HG03558 (cell line): ENCODE data around the gene ZNF488.

Experiments
- ATAC-seq: cut with Tn5 transposase; IDR thresholded peaks from one replicate; pipeline ENCODE4 v1.9.1; 2021; ENCODE audit warnings: moderate number of reproducible peaks; ENCODE audit not compliant: unreplicated experiment; ENCODE audit errors: extremely low read depth

Gene ZNF488

DNA sequence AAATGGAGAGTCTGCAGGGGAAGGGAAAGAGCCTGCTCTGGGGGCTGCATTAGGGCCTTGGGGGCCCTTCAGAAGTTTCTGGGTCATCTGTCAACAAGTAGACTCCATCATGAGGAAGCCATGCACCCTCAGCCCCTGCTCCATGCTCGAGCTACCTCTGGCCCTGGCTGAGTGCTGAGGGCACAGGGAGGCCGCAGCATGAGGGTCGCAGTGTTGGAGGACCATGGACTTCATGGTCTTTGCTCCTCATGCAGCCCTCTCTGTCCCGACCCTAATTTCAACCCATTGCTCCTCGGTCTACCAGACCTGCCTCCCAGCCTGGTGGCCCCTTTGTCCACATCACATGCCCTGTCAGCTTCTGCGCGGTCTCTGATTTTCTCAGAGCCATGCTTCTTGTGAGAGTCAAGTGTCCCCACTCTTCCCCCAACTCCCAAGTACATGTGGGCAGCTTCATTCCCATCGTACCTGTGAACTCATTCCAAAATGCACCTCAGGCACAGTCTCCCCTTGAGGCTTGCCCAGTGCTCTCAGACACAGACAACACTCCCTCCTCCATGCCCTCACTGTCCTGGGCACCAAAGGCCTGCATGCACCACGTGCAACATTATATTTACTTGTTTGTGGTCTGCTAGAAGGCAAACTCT, 14.7 kb downstream of the ZNF488 start:
- no peak for ATAC-seq

DNA sequence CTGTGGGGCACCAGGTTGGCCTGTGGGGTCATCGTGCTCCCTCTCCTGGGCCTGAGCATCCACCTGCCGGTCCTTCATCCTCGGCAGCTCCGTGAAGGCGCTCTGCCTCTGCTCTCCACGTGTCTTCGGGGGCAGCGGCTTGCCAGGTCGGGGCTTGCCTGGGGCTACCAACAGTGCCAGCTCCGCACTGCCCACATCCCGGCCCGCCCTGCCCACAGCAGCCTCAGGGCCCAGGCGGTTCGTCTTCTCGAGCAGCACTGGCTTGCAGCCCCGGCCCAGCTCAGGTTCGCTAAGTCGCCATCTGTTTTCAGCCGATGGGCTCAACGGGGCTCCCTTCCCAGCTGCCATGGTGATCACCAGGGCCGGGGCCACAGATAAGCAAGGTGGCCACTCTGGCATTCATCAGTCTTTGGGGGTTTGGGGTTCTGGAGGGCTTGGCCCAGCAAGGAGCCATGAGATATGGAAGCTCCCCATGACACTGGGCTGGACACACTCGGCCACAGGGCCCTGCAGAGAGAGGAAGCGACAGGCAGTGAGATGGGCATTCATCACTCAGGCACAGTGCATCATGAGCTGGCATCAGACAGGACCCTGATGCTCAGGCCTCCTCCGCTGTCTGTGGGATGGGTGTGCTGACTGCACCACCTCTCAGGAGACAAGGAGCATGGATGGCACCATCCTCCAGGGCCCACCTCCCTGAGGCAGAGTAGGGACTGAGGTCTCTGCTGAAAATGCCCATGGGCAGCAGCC, 15.5 kb downstream of the ZNF488 start:
- no peak for ATAC-seq

DNA sequence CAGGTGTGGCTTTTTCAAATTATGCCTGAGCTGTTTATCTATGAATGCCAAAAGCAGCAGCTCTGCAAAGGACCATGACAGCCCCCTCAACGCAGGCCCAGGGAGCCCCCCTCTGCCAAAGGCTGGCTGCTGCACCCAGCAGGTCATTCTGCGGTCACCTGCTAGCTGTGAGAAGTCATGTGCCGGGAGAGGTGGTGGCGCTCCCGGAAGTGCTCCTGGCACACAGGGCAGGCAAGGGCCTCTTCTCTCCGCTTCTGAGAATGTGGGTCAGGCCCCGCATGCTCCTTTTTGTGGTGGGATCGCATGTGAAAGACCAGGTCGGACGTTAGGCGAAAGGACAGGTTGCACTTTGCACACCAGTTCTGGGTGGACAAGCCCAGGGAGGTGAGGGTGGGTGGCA, 16.4 kb downstream of the ZNF488 start:
- ATAC-seq = no peak

DNA sequence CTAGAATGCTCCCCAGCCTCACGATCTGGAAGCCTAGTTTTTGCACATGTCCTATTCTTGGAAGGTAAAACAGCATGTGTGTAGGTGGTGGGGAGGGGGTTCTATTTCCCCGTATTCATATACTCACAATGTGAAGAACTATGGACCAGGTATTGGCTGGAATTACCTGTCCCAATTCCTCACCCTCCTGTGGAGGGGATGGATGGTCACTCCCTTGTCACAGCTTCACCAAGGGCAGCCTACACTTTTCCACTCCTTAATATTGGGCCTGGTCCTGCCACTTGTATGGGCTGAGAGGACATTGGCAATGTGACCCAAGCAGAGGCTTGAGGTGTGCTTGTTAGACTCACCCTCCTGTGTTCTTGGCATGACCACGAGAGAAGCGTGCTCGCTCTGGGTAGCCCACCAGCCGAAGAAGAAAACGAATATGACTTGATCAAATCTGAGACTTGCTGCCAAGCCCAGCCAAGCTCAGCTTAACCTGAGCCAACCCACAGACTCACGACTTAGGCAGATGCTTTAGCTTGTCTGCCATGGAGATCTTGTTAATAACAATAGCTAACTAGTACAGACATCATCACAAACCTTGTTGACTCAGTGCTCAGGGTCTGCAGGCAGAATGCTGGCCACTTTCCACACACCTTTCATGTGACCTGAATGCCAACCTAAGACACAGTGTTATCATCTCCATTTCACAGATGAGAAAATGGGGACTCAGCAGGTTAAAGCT, 17.2 kb downstream of the ZNF488 start:
- ATAC-seq = no peak

DNA sequence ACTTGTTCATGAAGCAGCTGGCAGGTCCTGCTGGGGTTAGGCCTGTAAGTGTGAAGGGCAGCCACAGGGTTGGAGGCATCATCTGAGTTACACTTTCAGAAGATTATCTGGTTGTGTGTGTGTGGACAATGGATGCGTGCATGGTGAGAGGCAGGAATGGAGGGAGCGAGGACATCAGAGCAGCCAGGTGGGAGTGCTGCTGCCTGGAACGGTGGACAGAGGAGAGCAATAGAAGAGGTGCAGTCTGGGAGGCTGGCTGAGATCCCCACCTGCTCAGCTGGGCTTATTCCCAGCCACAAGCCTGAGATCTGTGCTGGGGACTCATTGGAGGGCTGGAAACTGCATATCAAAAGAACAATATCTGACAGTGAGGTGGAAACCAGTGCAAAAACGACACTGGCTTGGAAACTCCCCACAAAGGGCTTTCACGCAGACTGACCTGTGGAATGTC, 17.9 kb downstream of the ZNF488 start:
- ATAC-seq = no peak

DNA sequence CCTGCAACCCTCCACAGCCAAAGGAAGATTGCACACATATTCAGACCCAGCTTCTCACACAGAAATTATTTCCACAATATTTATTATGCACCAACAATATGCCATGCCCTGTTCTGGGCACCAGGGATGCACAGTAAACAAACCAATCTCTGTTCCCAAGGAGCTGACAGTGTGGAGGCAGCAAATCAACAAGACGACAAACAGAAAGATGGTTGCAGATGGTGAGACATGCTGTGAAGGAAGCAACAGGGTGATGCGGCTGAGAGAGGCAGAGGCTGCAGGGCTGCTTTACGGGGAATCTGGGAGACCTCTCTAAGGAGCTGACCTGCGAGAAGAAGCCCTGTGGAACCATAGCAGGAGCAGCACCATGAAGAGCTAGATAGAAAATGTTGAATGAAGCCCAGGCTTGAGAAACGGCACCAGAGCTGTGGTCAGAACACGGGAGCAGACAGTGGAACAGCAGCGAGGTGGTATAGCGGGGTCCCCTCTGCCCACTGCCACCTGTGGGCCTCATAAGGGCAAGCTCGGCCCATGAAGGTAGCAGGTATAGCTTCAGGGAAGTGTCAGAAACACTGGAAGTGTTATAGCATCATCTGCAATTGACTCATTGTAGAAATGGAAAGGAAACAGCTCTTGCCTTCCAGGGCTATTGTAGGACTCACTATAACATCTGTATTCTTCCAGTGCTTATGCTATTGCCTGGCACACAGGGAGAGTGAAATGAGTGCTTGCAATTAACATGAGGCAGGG, 18.5 kb downstream of the ZNF488 start:
- ATAC-seq = no peak

DNA sequence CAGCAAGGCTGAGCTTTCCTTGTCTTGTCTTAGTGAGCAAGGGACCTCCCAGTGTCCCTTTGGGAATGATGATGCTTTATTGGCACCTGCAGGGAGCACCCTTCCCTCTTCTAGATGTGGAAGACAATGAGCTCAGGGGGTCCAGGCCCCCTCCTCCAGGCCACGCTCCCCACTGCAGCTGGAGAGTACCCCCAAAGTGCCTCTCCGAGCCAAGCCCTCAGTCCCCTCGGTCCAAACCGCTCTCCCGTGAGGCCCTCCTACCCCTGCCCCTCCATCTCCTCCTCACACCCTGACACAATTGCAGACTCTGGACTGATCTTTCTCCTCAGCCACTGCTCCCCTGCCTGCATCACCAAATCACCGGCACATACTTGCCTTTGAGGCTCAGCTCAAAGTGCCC, 19.2 kb downstream of the ZNF488 start:
- ATAC-seq = no peak

DNA sequence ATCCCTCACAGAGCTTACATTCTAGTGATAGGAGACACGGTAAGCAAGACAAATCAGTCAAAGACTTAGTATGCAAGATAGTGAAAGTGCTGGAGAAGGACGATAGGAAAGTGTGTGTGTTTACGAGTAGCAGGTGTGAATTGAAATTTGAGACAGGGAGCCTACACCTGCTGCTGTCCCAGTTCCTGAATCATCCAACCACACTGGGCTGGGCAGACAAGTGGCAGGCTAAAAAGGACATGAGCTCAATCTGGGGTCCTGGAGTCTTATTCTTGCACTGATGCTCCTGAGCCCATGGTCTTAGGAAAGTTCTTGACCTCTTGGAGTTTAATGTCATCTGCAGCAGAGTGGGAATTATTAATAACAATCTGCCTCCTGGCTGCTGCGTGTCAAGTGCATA, 19.7 kb downstream of the ZNF488 start:
- ATAC-seq = no peak

DNA sequence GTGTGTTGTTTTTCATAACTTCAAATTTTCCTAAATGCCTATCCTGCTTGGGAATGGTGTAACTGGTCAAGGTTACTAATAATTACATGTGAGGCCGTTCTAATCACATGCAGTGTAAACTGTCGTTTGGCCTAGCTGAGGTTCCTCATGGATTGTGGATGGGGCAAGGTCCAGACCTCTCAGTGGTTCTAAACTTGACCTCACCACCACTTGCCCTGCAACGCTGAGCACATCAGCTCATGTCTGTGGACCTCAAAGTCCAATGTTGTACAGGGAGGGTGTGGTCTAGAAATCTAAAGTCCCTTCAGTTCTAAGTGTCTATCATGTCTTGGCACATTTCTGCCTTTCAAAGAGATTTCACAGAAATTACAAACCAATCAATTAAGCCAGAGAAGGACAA, 20.3 kb downstream of the ZNF488 start:
- ATAC-seq = no peak

DNA sequence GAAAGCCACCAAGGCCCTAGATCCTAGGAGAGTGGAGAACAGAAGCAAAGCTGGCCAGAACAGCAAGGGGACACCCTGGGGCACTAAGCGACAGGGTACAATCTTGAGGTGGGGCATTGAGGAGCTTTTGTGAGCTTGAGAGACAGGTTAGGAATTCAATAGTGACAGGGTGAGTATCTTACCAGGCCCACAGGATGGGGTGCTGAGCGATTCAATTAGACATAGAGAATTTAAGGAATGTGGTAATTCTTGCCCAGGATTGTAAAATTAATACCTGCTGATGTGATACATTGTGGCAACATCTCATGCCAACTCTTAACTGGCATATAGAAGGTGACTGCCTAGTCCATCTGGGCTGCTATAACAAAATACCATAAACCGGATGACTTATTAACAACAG, 21.9 kb downstream of the ZNF488 start:
- no peak for ATAC-seq

DNA sequence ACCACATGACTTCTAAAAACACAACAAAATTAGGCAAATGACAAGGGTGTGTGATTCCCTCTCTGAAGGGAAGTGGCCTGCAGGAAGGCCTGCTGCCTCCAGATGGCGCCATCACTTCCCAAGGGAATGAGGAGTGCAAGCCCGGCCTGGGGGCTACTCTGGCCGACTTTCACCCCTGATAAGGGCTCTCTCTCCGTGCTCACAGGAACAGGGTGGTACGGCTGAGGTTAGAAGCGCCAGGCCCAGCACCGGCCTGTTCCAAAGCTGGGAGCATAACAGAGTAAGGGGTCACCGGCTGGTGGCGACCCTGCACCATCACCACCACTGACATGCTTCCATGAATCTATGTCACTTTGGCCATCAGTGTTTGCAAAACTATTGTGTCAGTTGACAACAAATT, 22.8 kb downstream of the ZNF488 start:
- ATAC-seq = no peak

DNA sequence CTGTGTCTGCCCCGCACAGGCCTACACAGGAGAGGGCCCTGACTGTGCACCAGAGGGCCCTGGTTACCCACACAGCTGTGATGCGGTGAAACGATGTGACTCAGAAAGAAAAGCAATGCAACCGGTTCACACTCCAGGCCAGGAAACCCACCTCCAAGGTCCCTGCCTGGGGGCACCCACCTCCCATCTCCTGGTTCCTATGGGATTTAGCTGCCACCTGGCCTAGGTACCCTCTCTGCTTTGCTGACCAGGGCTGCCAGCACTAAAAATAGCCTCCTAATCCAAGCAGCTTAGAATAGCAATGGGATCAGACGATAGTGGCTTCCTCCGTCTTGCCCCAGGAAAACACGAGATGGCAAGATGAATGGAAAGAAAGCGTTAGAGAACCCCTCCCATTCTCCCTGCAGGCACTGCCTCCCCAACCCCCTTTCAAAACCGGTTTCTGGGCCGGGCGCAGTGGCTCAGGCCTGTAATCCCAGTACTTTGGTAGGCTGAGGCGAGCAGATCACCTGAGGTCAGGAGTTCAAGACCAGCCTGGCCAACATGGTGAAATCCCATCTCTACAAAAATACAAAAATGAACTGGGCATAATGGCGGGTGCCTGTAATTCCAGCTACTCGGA, 23.6 kb downstream of the ZNF488 start:
- no peak for ATAC-seq

DNA sequence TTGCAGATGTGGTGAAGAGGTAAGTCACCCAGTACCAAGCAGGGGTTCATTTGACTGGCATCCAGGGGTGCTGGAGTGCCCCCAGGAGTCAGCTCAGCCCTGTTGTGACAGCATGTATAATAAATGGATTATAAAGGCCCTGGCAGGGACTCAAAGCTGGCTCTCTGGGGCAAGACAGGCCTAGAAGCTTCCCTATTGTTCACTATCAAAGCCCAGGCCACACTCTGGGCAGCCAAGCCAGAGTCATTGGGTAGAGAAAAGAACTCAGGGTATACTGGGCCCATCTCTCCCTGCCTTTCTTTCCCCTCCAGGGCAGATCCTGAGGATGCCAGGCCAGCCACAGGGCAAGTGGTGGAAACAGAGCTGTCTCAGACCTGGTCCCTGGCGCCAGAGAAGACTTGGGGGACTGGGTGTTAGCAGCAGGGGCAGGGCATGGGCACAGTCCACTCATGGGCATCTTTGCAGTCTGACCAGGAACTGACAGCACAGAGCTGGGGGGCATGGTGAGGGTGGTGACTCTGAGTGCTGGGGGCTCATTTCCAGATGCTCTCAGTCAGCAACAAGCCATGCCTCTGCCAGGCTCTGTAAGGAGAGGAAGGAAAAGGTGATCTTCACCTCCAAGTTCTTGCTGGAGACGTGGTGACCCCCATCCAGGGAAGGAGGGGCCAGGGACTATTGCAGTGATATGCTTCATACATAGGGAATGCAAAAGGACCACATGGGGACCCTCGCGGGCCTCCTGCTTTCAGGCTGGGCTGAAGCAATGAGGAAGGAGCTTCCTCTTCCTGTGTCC, 24.3 kb downstream of the ZNF488 start:
- no peak for ATAC-seq

DNA sequence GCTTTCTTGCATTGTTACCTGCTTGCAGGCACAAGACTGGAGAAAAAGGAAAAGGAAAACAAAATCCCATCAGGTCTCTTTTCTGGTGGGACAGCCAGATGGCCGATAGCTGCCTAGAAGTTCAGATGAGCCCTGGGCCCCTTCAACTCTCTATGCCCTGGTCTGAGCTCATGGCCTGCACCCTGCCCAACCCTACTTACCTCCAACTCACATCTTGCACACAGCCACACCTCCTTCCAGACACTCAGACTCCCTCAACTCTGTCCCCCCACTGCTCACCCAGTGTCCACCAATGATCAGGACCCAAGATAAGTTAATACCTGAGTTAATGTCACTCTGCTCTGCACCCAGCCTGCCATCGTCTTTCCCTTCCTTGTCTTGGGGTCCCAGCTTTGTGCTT, 25.0 kb downstream of the ZNF488 start:
- ATAC-seq = no peak

DNA sequence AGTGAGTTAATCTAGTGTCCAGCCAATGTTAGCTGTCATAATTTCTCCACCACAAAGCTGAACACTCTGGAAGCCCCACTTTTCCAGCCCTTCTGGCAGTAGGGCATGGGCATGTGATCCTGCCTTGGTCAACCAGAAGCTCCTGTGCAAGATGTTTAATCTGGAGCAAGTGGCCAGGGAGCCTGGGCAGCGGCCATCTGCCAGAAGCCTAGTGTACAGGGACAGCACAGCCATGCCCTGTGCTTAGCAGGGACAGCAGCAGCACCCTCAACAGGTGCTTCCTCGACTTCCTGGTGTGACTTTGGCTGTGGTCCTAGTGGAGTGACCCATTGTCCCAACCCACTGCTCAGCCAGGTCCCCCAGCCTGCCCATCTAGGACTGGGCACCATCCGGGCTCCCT, 25.6 kb downstream of the ZNF488 start:
- ATAC-seq = no peak

DNA sequence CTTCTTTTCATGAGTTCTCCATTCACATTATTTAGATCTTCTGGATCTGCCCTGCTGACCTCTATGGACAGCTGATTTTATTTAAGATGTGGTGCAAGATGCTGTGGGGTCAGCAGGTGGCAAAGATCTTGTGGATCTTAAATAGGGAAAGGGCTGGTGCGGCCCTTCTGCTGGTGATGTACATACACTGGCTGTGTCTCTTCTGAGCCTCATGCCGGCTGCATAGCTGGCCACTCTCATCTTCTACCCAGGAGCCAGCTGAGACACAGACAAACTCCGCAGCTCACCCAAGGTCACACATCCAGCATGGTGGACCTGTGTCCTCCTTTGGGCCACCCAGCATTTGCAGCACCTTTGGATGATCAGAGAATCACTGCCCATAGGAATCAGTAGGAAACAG, 26.2 kb downstream of the ZNF488 start:
- ATAC-seq = no peak

DNA sequence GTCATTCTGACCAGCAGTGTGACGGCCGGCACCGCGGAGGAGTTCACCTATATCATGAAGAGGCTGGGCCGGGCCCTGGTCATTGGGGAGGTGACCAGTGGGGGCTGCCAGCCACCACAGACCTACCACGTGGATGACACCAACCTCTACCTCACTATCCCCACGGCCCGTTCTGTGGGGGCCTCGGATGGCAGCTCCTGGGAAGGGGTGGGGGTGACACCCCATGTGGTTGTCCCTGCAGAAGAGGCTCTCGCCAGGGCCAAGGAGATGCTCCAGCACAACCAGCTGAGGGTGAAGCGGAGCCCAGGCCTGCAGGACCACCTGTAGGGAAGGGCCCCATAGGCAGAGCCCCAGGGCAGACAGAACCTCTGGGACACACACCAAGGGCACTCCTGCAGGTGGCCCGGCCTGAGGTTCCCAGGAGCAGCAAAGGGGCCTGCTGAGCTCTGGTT, 26.9 kb downstream of the ZNF488 start:
- ATAC-seq = no peak

DNA sequence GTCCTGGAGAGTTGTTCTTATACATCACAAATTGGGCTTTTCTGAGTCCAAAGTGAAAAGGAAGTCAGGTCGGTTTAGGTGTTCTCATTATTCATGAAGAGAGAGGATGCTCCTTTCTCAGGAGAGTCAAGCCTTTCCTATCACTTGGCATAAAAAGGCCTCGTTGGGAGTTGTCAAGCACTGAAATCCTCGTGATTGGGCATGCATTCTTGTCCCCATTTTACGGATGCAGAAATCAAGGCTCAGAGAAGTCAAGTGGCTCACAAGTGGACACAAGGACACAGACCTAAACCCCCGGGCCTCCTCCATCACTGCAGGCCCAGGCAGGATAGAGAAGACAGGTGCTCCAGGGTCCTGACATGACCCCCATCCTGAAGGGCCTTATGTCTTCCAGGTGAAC, 27.4 kb downstream of the ZNF488 start:
- ATAC-seq = no peak

DNA sequence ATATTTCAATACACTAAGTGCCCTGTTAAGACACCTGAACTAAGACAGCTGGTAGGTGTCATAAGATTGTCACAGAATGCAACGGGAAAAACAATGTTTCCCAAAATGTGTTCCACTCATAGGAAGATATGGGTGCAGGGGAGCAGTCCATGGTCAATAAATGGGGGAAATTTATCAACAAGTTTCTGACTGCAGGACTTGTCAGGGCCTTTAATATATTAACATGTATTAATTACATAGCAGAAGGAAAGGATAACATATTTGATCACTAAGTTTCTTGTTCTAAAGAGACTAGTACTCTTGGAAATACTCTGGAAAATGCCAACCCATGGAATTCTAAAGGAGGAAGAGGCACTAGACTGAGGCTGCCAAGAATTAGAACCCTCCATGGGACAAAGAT, 29.2 kb downstream of the ZNF488 start:
- ATAC-seq = no peak
